ENCODE measurements around the gene SLC1A5. TPM values are rescaled to one million over a fixed set of nuclear protein-coding genes. Genes with fewer than 3 reads are reported as not detected.

The SLC1A5 gene
- total RNA-seq, 1 experiment from 2014 or later, result 284 TPM

- no peak overlapping the region for H3K27ac ChIP-seq (ENCODE audit: low read depth, low read length)
- no peaks in the 10 kb centered on the region; the same call in 1 of the 2 replicates for H4K20me1 ChIP-seq (ENCODE audit: insufficient read depth)
- peaks cover 0 to 2% of the 10 kb centered on the region in 2 experiments; a peak in 1 of 4 replicates for H3K4me1 ChIP-seq (ENCODE audit: control insufficient read depth in 1 of 2, insufficient read depth in 2 of 2, low read length in 2 of 2)
- intact Hi-C loops (cut with micrococcal nuclease), result loop anchor here (10.0 kb wide), 1 partner anchor 111 kb away; no protein-coding TSS in a partner anchor
- no peaks in the 10 kb centered on the region for H3K9me3 ChIP-seq (ENCODE audit: control insufficient read depth in 1 of 2, insufficient read depth in 1 of 2, low read depth in 1 of 2, low read length in 2 of 2)
- TF ChIP-seq POLR2AphosphoS5 (IDR thresholded peaks at IDR 0.05; ENCODE audit: low read depth, low read length), result 0 out of 2 replicates have a peak, but pooled peaks have one; percentile 7
- TF ChIP-seq CEBPB (IDR thresholded peaks at IDR 0.05; ENCODE audit: low read depth), result no peak
- no peak for TF ChIP-seq ZNF274 (IDR thresholded peaks at IDR 0.05; ENCODE audit: low read depth, low read length)
- no peak for TF ChIP-seq ATF3 (IDR thresholded peaks at IDR 0.05)
- TF ChIP-seq POLR2A (IDR thresholded peaks at IDR 0.05; ENCODE audit: borderline replicate concordance, extremely low read depth, insufficient read depth, insufficient read length), result no peak
- H3K4me3 ChIP-seq (replicated peaks in 1 of 2; ENCODE audit: low read depth in 1 of 2, low read length in 2 of 2), result no peak overlapping the region
- H3K9ac ChIP-seq (ENCODE audit: low read length), result no peak overlapping the region
- CTCF ChIA-PET, result no interaction called here
- DNase-seq (ENCODE audit: low read depth, low spot score), result no peak
- no peaks in the 10 kb centered on the region for H3K9me2 ChIP-seq (ENCODE audit: insufficient read depth)
- no TSS peak for BruUV-seq (replicated peaks)
- RAD21 ChIA-PET (ENCODE audit: low non-redundant PET in 1 of 2, low total read pairs in 2 of 2, uncharacterized antibody in 2 of 2, unreplicated experiment in 2 of 2), result no interaction called here
- peaks cover 43% of the 10 kb centered on the region; the same call in 1 of the 2 replicates for H3K79me2 ChIP-seq (ENCODE audit: insufficient read depth, low read length)
- POLR2A ChIA-PET, result interaction anchor here (0.6 kb wide), 1 partner anchor 154 kb away, joined by 3 read pairs; no protein-coding TSS in a partner anchor
- peaks cover 56 to 77% of the 10 kb centered on the region in 2 experiments; a peak in 3 of 4 replicates for H3K36me3 ChIP-seq (ENCODE audit: control insufficient read depth in 1 of 2, insufficient read depth in 2 of 2, low read length in 2 of 2)
- no peak overlapping the region for H3K4me2 ChIP-seq (ENCODE audit: low read length)
- H3K27me3 ChIP-seq (ENCODE audit: insufficient read depth, low read length), result no peaks in the 10 kb centered on the region
- H2AFZ ChIP-seq (ENCODE audit: low read depth, low read length, poor library complexity, severe bottlenecking), result no peak overlapping the region
- ATAC-seq, result no peak
These were observed 62.5 kb downstream of the SLC1A5 start for GRCh38 chr19:46725859-46726393.

- ChIA-PET RAD21 (ENCODE audit: low non-redundant PET in 1 of 2, low total read pairs in 2 of 2, uncharacterized antibody in 2 of 2, unreplicated experiment in 2 of 2) (no interaction called here), CTCF (no interaction called here), POLR2A (interaction anchor here (0.6 kb wide), 1 partner anchor 153 kb away, joined by 3 read pairs; no protein-coding TSS in a partner anchor)
- intact Hi-C loops (cut with micrococcal nuclease), result loop anchor here (10.0 kb wide), 1 partner anchor 110 kb away; no protein-coding TSS in a partner anchor
- Histone ChIP-seq H3K4me3 (replicated peaks in 1 of 2; ENCODE audit: low read depth in 1 of 2, low read length in 2 of 2) (no peak overlapping the region), H4K20me1 (ENCODE audit: insufficient read depth) (no peaks in the 10 kb centered on the region; the same call in 1 of the 2 replicates), H3K4me1 (ENCODE audit: control insufficient read depth in 1 of 2, insufficient read depth in 2 of 2, low read length in 2 of 2) (no peaks in the 10 kb centered on the region), H3K79me2 (ENCODE audit: insufficient read depth, low read length) (peaks cover 37% of the 10 kb centered on the region; the same call in 1 of the 2 replicates), H3K9me2 (ENCODE audit: insufficient read depth) (no peaks in the 10 kb centered on the region), H3K9ac (ENCODE audit: low read length) (no peak overlapping the region), H3K4me2 (ENCODE audit: low read length) (no peak overlapping the region), H2AFZ (ENCODE audit: low read depth, low read length, poor library complexity, severe bottlenecking) (no peak overlapping the region), H3K27ac (ENCODE audit: low read depth, low read length) (no peak overlapping the region), H3K9me3 (ENCODE audit: control insufficient read depth in 1 of 2, insufficient read depth in 1 of 2, low read depth in 1 of 2, low read length in 2 of 2) (no peaks in the 10 kb centered on the region), H3K36me3 (ENCODE audit: control insufficient read depth in 1 of 2, insufficient read depth in 2 of 2, low read length in 2 of 2) (peaks cover 56 to 84% of the 10 kb centered on the region in 2 experiments; a peak in 3 of 4 replicates), H3K27me3 (ENCODE audit: insufficient read depth, low read length) (no peaks in the 10 kb centered on the region)
- TF ChIP-seq CBX3 (IDR thresholded peaks at IDR 0.05; ENCODE audit: low read depth) (no peak), FOSL1 (IDR thresholded peaks at IDR 0.05; ENCODE audit: low read depth) (no peak), YY1 (IDR thresholded peaks at IDR 0.05; ENCODE audit: extremely low read depth, insufficient replicate concordance, low read depth, low read length) (no peak), SIN3A (IDR thresholded peaks at IDR 0.05; ENCODE audit: low read depth) (no peak), RAD21 (IDR thresholded peaks at IDR 0.05; ENCODE audit: low read depth) (no peak), ELF1 (IDR thresholded peaks at IDR 0.05; ENCODE audit: borderline replicate concordance, low read depth) (no peak), TCF7L2 (IDR thresholded peaks at IDR 0.05; ENCODE audit: borderline replicate concordance, extremely low read depth, insufficient read depth, insufficient read length) (no peak)
- TF ChIP-seq, protein P1, sequence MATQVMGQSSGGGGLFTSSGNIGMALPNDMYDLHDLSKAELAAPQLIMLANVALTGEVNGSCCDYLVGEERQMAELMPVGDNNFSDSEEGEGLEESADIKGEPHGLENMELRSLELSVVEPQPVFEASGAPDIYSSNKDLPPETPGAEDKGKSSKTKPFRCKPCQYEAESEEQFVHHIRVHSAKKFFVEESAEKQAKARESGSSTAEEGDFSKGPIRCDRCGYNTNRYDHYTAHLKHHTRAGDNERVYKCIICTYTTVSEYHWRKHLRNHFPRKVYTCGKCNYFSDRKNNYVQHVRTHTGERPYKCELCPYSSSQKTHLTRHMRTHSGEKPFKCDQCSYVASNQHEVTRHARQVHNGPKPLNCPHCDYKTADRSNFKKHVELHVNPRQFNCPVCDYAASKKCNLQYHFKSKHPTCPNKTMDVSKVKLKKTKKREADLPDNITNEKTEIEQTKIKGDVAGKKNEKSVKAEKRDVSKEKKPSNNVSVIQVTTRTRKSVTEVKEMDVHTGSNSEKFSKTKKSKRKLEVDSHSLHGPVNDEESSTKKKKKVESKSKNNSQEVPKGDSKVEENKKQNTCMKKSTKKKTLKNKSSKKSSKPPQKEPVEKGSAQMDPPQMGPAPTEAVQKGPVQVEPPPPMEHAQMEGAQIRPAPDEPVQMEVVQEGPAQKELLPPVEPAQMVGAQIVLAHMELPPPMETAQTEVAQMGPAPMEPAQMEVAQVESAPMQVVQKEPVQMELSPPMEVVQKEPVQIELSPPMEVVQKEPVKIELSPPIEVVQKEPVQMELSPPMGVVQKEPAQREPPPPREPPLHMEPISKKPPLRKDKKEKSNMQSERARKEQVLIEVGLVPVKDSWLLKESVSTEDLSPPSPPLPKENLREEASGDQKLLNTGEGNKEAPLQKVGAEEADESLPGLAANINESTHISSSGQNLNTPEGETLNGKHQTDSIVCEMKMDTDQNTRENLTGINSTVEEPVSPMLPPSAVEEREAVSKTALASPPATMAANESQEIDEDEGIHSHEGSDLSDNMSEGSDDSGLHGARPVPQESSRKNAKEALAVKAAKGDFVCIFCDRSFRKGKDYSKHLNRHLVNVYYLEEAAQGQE (IDR thresholded peaks at IDR 0.05; ENCODE audit: low read depth), result no peak
- BruUV-seq (replicated peaks), result no TSS peak
- DNase-seq (ENCODE audit: low read depth, low spot score), result no peak
- no peak for ATAC-seq
These were observed 63.2 kb downstream of the SLC1A5 start for GRCh38 chr19:46725036-46725820.

Measured in HCT116 (cell line).